ENCODE measurements around the gene CYP2C18. TPM values are rescaled to one million over a fixed set of nuclear protein-coding genes. Genes with fewer than 3 reads are reported as not detected.
"Not testable (repeated sequence)": the region's sequence is repeated elsewhere in the genome, so short reads cannot be mapped to it uniquely, and the experiment has no call there.

CYP2C18 gene
- total RNA-seq, 2 donors from 2014 or later, result not detected

DNA sequence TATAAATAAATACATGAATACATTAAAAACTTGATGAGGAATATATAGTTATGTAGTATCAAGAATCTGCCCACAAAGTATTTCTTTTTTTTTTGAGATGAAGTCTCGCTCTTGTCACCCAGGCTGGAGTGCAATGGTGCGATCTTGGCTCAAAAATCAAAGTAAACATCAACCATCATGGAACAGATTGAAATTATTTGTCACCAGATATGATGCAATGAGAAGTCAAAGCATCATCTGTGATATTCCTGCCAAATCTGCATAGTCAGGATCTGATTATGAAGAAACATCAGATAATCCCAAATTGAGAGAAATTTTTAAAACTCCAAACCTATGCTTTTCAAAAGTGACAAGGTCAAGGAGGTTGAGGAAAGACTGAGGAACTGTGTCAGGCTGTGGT lies 5.1 kb upstream of the CYP2C18 start:
- Histone ChIP-seq H3K27ac (no peak overlapping the region), H3K9me3 (no peaks in the 10 kb centered on the region), H3K27me3 (no peaks in the 10 kb centered on the region), H3K4me1 (no peaks in the 10 kb centered on the region), H3K36me3 (no peaks in the 10 kb centered on the region), H3K4me3 (no peak overlapping the region)
- DNase-seq (ENCODE audit: low spot score), result no peak
- TF ChIP-seq, protein P1, sequence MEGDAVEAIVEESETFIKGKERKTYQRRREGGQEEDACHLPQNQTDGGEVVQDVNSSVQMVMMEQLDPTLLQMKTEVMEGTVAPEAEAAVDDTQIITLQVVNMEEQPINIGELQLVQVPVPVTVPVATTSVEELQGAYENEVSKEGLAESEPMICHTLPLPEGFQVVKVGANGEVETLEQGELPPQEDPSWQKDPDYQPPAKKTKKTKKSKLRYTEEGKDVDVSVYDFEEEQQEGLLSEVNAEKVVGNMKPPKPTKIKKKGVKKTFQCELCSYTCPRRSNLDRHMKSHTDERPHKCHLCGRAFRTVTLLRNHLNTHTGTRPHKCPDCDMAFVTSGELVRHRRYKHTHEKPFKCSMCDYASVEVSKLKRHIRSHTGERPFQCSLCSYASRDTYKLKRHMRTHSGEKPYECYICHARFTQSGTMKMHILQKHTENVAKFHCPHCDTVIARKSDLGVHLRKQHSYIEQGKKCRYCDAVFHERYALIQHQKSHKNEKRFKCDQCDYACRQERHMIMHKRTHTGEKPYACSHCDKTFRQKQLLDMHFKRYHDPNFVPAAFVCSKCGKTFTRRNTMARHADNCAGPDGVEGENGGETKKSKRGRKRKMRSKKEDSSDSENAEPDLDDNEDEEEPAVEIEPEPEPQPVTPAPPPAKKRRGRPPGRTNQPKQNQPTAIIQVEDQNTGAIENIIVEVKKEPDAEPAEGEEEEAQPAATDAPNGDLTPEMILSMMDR (IDR thresholded peaks at IDR 0.05), result no peak

DNA sequence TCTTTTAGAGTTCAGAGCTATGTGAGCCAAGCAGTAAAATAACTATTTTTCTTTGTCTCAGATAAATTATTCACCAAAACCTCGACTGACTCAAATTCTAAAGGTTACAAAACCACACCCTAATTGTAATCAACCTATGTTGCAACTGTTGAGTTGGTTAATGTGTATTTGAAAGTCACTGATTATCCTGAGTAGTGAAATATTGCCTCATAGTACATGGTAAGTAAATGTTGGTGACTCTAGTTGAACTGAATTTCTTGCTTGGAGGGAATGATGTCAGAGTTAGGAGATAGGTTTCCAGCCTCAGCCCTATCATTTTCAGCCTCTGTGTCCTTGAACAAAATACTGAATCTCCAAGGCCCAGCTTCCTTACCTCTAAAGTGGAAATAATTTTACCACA lies 3.0 kb upstream of the CYP2C18 start:
- Histone ChIP-seq H3K27me3 (no peaks in the 10 kb centered on the region), H3K4me1 (no peaks in the 10 kb centered on the region), H3K4me3 (no peak overlapping the region), H3K36me3 (no peaks in the 10 kb centered on the region), H3K27ac (no peak overlapping the region), H3K9me3 (peaks cover 0 to 7% of the 10 kb centered on the region in 2 donors)
- DNase-seq (ENCODE audit: low spot score), result no peak
- TF ChIP-seq, protein P1 (IDR thresholded peaks at IDR 0.05), result no peak

DNA sequence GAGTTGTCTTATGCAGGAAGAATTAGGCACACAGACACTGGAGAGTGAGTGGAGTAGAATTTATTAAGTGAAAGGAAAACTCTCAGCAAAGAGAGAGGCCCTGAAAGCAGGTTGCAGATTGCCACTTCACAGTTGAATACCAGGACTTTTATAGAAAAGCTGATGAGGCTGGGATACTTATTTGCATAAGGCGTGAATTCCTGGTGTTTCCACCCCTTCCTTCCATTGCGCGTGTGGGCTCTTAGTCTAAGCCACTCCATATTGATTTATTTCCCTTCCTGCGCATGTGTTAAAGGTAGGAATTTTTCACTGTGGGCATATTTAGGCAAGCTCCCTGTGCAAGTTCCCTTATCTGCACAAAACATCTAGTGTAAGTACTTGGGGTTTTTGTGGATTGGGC lies 893 bp upstream of the CYP2C18 start:
- H3K9me3 ChIP-seq, result peaks cover 0 to 13% of the 10 kb centered on the region in 2 donors
- H3K4me1 ChIP-seq; H3K27ac ChIP-seq; H3K36me3 ChIP-seq; H3K4me3 ChIP-seq; DNase-seq (ENCODE audit: low spot score); H3K27me3 ChIP-seq: not testable (repeated sequence)

DNA sequence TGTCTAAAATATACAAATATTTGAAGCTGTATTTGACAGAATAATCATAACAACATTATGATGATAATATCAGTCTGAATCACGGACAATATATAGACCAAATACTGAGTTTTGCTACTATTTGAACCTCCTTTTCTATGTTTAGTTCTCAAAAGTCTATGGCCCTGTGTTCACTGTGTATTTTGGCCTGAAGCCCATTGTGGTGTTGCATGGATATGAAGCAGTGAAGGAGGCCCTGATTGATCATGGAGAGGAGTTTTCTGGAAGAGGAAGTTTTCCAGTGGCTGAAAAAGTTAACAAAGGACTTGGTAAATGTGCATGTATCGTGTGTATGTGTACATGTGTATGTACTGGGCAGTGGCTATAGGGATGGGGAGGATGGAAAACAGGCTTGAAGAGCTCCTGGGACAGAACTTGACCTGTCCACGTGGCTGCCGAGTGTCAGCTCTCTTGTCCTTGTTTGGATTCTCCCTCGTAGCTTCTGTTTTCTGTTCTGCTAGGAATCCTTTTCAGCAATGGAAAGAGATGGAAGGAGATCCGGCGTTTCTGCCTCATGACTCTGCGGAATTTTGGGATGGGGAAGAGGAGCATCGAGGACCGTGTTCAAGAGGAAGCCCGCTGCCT lies 4.2 kb downstream of the CYP2C18 start:
- no peaks in the 10 kb centered on the region for H3K27me3 ChIP-seq
- no peak overlapping the region for H3K4me3 ChIP-seq
- TF ChIP-seq, protein P1 (IDR thresholded peaks at IDR 0.05), result no peak
- no peak for DNase-seq (ENCODE audit: low spot score)
- H3K36me3 ChIP-seq, result no peaks in the 10 kb centered on the region
- no peaks in the 10 kb centered on the region for H3K4me1 ChIP-seq
- H3K9me3 ChIP-seq, result peaks cover 0 to 13% of the 10 kb centered on the region in 2 donors
- H3K27ac ChIP-seq, result no peak overlapping the region

DNA sequence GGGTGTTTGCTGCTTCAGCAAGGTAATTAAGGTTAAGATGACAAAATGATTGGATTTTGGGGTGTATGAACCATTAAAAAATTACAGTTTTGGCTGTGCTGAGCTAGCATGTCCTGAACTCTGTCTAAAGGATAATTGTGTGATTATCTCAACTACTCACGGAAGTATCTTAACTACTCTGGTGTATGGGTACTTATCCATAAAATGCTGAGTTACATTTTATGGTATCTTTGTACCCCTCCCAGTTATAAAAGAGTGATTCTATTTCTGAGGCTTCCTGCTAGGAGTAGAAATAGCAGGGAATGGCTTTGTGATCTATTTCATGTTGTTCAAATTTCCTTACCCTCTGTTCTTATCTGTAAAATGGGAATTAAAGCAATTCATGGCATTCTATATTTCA lies 22.6 kb downstream of the CYP2C18 start:
- Histone ChIP-seq H3K4me1 (no peaks in the 10 kb centered on the region), H3K9me3 (peaks cover 0 to 2% of the 10 kb centered on the region in 2 donors), H3K27ac (no peak overlapping the region), H3K36me3 (no peaks in the 10 kb centered on the region), H3K4me3 (no peak overlapping the region), H3K27me3 (no peaks in the 10 kb centered on the region)
- DNase-seq (ENCODE audit: low spot score), result no peak
- TF ChIP-seq, protein P1 (IDR thresholded peaks at IDR 0.05), result no peak

DNA sequence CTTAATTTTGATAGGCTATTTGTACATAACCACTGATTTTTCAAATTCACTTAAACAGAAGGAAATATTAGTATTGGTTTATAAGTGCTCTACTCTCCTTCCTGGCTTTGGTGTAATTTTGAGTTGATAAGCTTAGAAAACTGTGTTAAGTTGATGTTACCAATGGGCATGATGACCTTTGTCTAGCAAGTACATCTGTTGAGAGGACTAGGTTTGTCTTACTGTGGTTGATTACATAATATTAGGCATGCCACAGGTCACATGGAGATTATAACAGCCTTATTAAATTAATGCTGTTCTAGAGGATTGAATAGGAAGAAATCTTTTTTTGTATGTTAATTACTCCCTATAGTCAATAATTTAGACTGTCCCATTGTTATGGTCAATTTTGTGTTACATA lies 27.0 kb downstream of the CYP2C18 start:
- Histone ChIP-seq H3K4me3 (no peak overlapping the region), H3K36me3 (no peaks in the 10 kb centered on the region), H3K27me3 (no peaks in the 10 kb centered on the region), H3K9me3 (peaks cover 0 to 3% of the 10 kb centered on the region in 2 donors), H3K4me1 (no peaks in the 10 kb centered on the region), H3K27ac (no peak overlapping the region)
- no peak for DNase-seq (ENCODE audit: low spot score)
- TF ChIP-seq, protein P1 (IDR thresholded peaks at IDR 0.05), result no peak
